Measurements from ENCODE around the gene ETS1. TPM values are rescaled to one million over a fixed set of nuclear protein-coding genes. Genes with fewer than 3 reads are reported as not detected.

The ETS1 gene
- total RNA-seq, 2 experiments from 2014 or later = 203 to 466 TPM

- no TSS peak for BruUV-seq (replicated peaks)
- Histone ChIP-seq H3K9me2 (ENCODE audit: insufficient read depth, low read length) (no peaks in the 10 kb centered on the region), H2AFZ (ENCODE audit: low read length) (no peak overlapping the region), H3K4me3 (ENCODE audit: low read depth, low read length, poor library complexity, severe bottlenecking) (no peak overlapping the region), H3K36me3 (ENCODE audit: insufficient read depth, low read length) (no peaks in the 10 kb centered on the region), H3K4me1 (ENCODE audit: insufficient read depth, low read length, poor library complexity, severe bottlenecking) (peaks cover 6% of the 10 kb centered on the region), H3K79me2 (ENCODE audit: insufficient read depth, low read depth, low read length) (no peaks in the 10 kb centered on the region), H3K27ac (ENCODE audit: low read depth, low read length, poor library complexity, severe bottlenecking) (no peak overlapping the region), H3K9me3 (ENCODE audit: low read length) (no peaks in the 10 kb centered on the region), H4K20me1 (ENCODE audit: insufficient read depth, low read length) (no peaks in the 10 kb centered on the region), H3K4me2 (ENCODE audit: low read length) (no peak overlapping the region)
- TF ChIP-seq EZH2phosphoT487 (IDR thresholded peaks at IDR 0.05; ENCODE audit: borderline replicate concordance, low read depth, low read length) = no peak
- TF ChIP-seq CTCF (conservative IDR thresholded peaks at IDR 0.05; ENCODE audit: low read length) = no peak
- intact Hi-C loops (cut with micrococcal nuclease; ENCODE audit: unreplicated experiment) = no loop called here
- CTCF ChIA-PET (ENCODE audit: unreplicated experiment) = no interaction called here
- DNase-seq (ENCODE audit: low spot score) = no peak
- POLR2A ChIA-PET = interaction anchor here (2.6 kb wide), 1 partner anchor 12 kb away, joined by 8 read pairs; no protein-coding TSS in a partner anchor
Measured at GRCh38 chr11:128585498-128586238, 1.7 kb downstream of the ETS1 start.

GRCh38 chr11:128584253-128584652 is 3.1 kb downstream of the ETS1 start:
- Histone ChIP-seq H3K79me2 (ENCODE audit: insufficient read depth, low read depth, low read length) (no peaks in the 10 kb centered on the region), H2AFZ (ENCODE audit: low read length) (no peak overlapping the region), H4K20me1 (ENCODE audit: insufficient read depth, low read length) (no peaks in the 10 kb centered on the region), H3K9me2 (ENCODE audit: insufficient read depth, low read length) (no peaks in the 10 kb centered on the region), H3K4me3 (ENCODE audit: low read depth, low read length, poor library complexity, severe bottlenecking) (no peak overlapping the region), H3K27ac (ENCODE audit: low read depth, low read length, poor library complexity, severe bottlenecking) (no peak overlapping the region), H3K36me3 (ENCODE audit: insufficient read depth, low read length) (no peaks in the 10 kb centered on the region), H3K9me3 (ENCODE audit: low read length) (no peaks in the 10 kb centered on the region), H3K4me1 (ENCODE audit: insufficient read depth, low read length, poor library complexity, severe bottlenecking) (peaks cover 6% of the 10 kb centered on the region), H3K4me2 (ENCODE audit: low read length) (no peak overlapping the region)
- BruUV-seq (replicated peaks) = no TSS peak
- no peak for TF ChIP-seq EZH2phosphoT487 (IDR thresholded peaks at IDR 0.05; ENCODE audit: borderline replicate concordance, low read depth, low read length)
- no peak for TF ChIP-seq CTCF (conservative IDR thresholded peaks at IDR 0.05; ENCODE audit: low read length)
- intact Hi-C loops (cut with micrococcal nuclease; ENCODE audit: unreplicated experiment) = no loop called here
- ChIA-PET CTCF (ENCODE audit: unreplicated experiment) (no interaction called here), POLR2A (interaction anchor here (0.5 to 0.8 kb wide), 3 partner anchors 19 to 134 kb away, joined by 3 read pairs; no protein-coding TSS in a partner anchor)
- DNase-seq (ENCODE audit: low spot score) = no peak
